HG02973 (cell line): ENCODE data around the gene DTD1.

Experiments used
- ATAC-seq: cut with Tn5 transposase; IDR thresholded peaks from one replicate; pipeline ENCODE4 v1.9.1; 2021; ENCODE audit warnings: moderate library complexity; ENCODE audit not compliant: unreplicated experiment

DTD1 gene

GRCh38 chr20:18614244-18614643, 26.4 kb downstream of the DTD1 start:
- no peak for ATAC-seq

GRCh38 chr20:18615020-18615650, 27.3 kb downstream of the DTD1 start:
- no peak for ATAC-seq

DNA sequence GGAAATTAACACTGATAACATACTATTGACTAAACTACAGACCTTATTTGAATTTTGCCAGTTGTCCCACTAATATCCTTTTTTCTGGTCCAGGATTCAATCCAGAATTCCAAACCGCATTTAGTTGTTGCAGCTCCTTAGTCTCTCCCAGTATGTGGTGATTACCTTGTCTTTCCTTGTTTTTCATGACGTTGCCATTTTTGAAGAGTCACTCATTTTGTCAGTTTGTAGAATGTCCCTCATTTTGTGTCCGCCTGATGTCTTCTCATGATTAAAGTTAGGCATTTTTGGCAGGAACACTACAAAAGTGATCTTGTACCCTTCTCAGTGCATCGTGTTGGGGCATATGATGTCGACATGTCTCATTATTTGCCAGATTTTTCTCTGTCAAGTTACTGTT, 33.1 kb downstream of the DTD1 start:
- no peak for ATAC-seq

DNA sequence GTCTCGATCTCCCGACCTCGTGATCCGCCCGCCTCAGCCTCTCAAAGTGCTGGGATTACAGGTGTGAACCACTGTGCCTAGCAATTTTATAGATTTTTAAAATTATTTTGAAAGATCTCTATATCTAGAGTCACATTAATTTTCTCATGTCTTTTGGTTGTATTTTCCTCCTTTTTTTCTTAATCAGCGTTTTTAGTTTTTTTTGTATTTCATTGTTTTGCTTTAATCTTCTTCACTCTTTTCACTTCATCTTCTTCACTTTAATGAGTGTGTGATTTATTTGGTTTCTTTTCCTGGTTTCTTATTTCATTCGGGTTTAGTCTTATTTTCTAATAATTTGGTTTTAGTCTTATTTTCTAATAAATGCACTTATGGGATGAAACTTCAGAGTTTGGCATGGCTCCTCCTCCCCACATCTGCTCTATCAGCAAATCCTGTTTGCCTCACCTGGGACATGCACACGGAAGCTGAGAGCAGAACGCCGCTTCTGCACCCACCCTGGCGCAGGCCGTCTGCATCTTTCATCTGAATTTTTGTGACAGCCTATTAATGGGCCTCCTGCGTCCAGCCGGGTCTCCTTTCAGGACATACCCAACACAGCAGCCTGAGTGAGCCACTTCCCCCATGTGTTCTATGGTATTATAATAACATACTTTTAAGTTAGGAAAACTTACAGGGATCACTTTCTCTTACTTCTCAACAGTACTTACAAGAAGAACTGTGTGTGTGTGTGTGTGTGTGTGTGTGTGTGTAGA, 35.5 kb downstream of the DTD1 start:
- no peak for ATAC-seq

DNA sequence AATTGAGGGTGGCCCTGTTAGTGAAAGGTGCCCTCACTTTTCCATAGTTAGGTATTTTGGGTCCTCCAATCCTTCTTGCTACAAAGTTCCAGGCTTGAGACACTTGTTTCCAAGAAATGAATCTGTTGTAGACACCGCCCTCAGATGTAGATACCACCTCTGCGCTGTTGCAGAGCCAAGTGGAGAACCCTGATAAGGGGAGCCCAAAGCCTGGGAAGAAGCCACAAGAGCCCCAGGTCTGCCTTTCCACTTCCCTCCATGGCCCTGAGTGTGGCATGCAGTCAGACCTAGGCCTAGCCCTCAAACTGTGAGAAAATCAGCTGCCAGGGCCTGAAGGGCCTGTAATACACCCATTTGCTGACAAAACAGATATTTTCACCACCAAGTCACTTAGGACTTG, 37.1 kb downstream of the DTD1 start:
- no peak for ATAC-seq

- no peak for ATAC-seq
Observed at GRCh38 chr20:18625907-18626655, 38.2 kb downstream of the DTD1 start.

GRCh38 chr20:18628330-18628920, 40.6 kb downstream of the DTD1 start:
- no peak for ATAC-seq

GRCh38 chr20:18632196-18632789, 44.4 kb downstream of the DTD1 start:
- ATAC-seq: peak; percentile 77

GRCh38 chr20:18633411-18633810, 45.6 kb downstream of the DTD1 start:
- no peak for ATAC-seq

DNA sequence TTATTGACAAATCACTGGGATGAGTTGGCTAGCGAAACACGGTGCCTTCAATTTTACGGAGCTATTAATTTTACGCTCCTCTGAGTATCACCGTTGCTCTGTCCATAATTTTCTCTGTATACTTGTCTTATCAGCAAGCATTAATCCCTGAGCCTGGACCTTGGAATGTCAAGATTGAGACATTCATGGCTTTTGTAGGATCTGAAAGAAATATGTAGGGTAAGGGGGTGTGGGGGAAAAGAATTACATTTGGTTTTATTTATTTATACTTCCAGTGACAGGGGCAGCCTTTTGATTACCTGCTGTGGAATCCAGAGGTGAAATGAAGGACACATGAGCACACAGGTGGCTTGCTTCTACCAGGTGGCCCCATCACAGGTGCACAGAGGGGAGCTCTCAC, 46.6 kb downstream of the DTD1 start:
- ATAC-seq: no peak

GRCh38 chr20:18635380-18635779, 47.5 kb downstream of the DTD1 start:
- ATAC-seq: no peak

- ATAC-seq: no peak
Observed at GRCh38 chr20:18637224-18637623, 49.4 kb downstream of the DTD1 start.

DNA sequence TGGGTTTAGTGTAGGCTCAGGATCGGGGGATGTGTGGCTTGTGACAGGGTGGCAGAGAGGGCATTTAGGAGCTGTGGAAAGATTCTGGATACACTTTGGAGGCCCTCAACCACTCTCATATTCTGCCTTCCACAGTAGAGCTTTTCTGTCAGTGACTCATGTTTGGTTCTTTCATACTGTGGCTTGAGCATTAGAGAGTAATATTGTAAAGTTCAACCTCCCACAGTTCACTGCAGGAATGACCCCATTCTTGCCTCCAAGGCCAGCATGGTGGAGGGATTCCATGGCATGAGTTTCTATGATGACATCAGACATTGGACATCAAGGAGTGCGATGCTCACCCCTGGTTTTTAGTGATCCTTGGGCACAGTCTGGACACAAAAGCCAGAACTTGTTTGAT, 50.9 kb downstream of the DTD1 start:
- no peak for ATAC-seq

- ATAC-seq: no peak
Observed at GRCh38 chr20:18639501-18639979, 51.7 kb downstream of the DTD1 start.

- ATAC-seq: no peak
Observed at GRCh38 chr20:18645196-18645745, 57.4 kb downstream of the DTD1 start.

GRCh38 chr20:18645851-18646250, 58.0 kb downstream of the DTD1 start:
- no peak for ATAC-seq

- no peak for ATAC-seq
Observed at GRCh38 chr20:18647777-18648176, 59.9 kb downstream of the DTD1 start.

- ATAC-seq: no peak
Observed at GRCh38 chr20:18650224-18650623, 62.4 kb downstream of the DTD1 start.

GRCh38 chr20:18653736-18654447, 66.0 kb downstream of the DTD1 start:
- no peak for ATAC-seq

- no peak for ATAC-seq
Observed at GRCh38 chr20:18654448-18654773, 66.6 kb downstream of the DTD1 start.
